ENCODE measurements around the gene MIX23.

MIX23 gene

DNA sequence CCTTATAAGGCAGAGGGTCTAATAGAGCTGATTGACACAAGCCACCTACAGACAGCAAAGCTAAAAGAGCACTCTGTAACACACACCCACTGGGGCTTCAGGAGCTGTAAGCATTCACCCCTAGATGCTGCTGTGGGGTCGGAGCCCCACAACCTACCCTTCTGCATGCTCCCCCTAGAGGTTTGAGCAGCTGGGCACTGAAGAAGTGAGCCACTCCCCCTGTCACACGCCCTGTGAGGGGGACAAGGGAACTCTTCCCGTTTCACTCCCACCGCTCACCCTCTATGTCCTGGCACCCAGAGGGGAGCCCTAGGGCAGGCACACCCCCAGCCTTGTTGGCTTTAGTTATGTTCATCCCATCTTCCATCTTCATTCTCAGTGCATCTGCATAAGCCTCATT, 67.4 kb downstream of the MIX23 start:
- no peak overlapping the region for H3K4me3 ChIP-seq (ENCODE audit: low read length)
- DNase-seq (ENCODE audit: low read depth): no peak
- TF ChIP-seq, protein P1, sequence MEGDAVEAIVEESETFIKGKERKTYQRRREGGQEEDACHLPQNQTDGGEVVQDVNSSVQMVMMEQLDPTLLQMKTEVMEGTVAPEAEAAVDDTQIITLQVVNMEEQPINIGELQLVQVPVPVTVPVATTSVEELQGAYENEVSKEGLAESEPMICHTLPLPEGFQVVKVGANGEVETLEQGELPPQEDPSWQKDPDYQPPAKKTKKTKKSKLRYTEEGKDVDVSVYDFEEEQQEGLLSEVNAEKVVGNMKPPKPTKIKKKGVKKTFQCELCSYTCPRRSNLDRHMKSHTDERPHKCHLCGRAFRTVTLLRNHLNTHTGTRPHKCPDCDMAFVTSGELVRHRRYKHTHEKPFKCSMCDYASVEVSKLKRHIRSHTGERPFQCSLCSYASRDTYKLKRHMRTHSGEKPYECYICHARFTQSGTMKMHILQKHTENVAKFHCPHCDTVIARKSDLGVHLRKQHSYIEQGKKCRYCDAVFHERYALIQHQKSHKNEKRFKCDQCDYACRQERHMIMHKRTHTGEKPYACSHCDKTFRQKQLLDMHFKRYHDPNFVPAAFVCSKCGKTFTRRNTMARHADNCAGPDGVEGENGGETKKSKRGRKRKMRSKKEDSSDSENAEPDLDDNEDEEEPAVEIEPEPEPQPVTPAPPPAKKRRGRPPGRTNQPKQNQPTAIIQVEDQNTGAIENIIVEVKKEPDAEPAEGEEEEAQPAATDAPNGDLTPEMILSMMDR (conservative IDR thresholded peaks at IDR 0.05; ENCODE audit: low read depth, low read length): no peak

DNA sequence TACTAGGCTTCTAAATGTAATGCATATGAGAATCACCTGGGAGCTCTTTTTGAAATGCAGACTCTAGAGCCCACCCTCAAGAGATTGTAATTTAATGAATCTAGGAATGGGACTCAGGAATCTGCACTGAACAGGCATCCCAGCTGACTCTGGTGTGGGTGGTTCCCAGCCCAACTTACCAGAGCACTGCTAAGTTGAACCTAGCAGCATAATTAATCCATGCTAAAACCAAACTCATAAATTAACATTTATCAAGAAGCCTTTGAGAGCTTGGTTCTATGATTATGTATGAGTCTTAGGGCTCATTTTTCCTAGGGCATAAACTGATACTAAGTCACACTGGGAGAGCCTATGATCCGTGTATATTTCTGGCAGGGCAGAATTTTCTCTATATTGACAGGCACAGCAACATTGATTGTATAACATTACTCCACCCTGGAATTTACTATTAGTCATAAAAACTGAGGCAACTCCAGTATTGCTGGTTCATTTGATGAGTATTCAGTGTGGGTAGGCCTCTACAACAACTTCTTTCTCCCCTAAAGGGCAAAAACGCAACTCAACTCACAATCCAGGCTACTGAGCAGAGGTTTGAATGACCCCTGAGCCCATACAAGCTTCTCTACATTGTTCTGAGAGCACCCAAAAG, 68.7 kb downstream of the MIX23 start:
- no peak overlapping the region for H3K4me3 ChIP-seq (ENCODE audit: low read length)
- no peak for DNase-seq (ENCODE audit: low read depth)
- TF ChIP-seq, protein P1 (conservative IDR thresholded peaks at IDR 0.05; ENCODE audit: low read depth, low read length): no peak

DNA sequence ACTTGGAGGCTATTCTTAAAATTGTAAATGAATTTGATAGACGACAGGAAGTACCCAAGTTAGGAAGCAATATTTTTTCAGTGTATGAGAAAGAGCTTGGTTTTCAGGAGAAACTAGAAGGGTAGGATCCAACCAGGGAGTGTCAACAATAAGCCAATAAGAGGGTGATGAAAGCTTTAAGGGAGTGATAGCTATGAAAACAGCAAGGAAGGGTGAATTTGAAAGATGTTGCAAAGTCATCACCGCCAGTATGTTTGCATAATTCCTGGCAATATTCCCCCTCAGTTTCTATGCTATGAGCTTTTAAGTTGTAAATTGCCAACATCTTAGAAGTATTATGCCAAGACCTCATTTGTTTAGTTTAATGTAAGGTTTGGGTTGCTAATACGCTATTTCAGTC, 69.8 kb downstream of the MIX23 start:
- no peak overlapping the region for H3K4me3 ChIP-seq (ENCODE audit: low read length)
- TF ChIP-seq, protein P1 (conservative IDR thresholded peaks at IDR 0.05; ENCODE audit: low read depth, low read length): no peak
- no peak for DNase-seq (ENCODE audit: low read depth)

DNA sequence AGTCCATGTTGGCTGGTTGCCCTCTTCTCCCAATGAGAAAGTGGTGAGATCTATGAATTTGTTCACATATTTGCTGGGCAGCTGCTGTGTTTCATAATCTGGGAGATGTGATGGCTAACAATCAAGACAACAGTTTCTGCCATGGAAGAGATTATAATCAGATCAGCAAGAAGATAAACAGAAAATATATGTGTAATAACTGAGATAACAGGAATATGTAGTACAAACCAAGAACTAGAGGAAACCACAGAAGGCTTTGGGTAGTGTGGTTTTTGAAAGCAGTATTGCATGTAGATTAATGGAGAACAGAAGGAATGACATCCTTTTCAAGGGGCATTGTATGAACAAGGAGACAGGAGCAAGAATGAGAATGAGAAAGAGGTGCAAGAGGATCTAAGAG, 70.2 kb downstream of the MIX23 start:
- H3K4me3 ChIP-seq (ENCODE audit: low read length): no peak overlapping the region
- DNase-seq (ENCODE audit: low read depth): no peak
- TF ChIP-seq, protein P1 (conservative IDR thresholded peaks at IDR 0.05; ENCODE audit: low read depth, low read length): no peak

DNA sequence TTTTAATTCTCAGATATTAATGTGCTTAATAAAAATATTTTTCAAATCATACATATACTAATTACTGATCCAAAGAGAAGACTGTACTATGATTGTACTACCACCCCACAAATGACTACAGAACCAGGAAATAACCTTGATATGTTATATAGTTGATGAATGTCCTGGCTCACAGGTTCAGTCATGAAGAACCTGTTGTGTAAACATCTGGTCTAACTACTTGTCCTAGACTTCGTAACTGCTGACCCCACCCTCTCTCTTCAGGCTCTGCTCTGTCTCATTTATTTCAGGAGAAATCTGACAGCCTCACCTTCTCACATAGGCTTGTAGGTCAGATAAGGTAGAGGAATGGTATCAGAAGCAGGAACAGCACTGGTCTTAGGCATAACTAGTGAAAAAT, 72.7 kb downstream of the MIX23 start:
- DNase-seq (ENCODE audit: low read depth): no peak
- no peak overlapping the region for H3K4me3 ChIP-seq (ENCODE audit: low read length)
- TF ChIP-seq, protein P1 (conservative IDR thresholded peaks at IDR 0.05; ENCODE audit: low read depth, low read length): no peak

All from retinal pigment epithelial cell (primary cell).